H9 (cell line): ENCODE measurements around the gene IGLON5. TPM values are rescaled to one million over a fixed set of nuclear protein-coding genes. Genes with fewer than 3 reads are reported as not detected.

Experiments
- DNase-seq: peaks from one replicate; pipeline ENCODE4 v3.0.0-alpha.2; 2017
- H2AFZ ChIP-seq: one replicate; pipeline ENCODE4 v1.6.1; 2013; ENCODE audit warnings: mild to moderate bottlenecking, low read length, control low read depth, moderate library complexity
- H2AK5ac ChIP-seq: 2 replicates; pipeline ENCODE4 v1.6.1; 2013; ENCODE audit warnings: low read length, control low read depth, mixed read lengths; ENCODE audit not compliant: insufficient read length
- H2BK120ac ChIP-seq: one replicate; pipeline ENCODE4 v1.6.1; 2013; ENCODE audit warnings: low read depth, mild to moderate bottlenecking, low read length, control low read depth, inconsistent platforms; ENCODE audit not compliant: poor library complexity, severe bottlenecking
- H2BK12ac ChIP-seq: 2 replicates; pipeline ENCODE4 v1.6.1; 2013; ENCODE audit warnings: low read length, control low read depth, mixed read lengths, low read depth; ENCODE audit not compliant: insufficient read length
- H2BK15ac ChIP-seq: 2 replicates; pipeline ENCODE4 v1.6.1; 2013; ENCODE audit warnings: low read depth, low read length, control low read depth
- H2BK20ac ChIP-seq: one replicate; pipeline ENCODE4 v1.6.1; 2013; ENCODE audit warnings: low read depth, mild to moderate bottlenecking, low read length, control low read depth, inconsistent platforms; ENCODE audit not compliant: poor library complexity, severe bottlenecking
- H2BK5ac ChIP-seq: 2 replicates; pipeline ENCODE4 v1.6.1; 2013; ENCODE audit warnings: low read length, control low read depth, mixed read lengths; ENCODE audit not compliant: insufficient read length
- H3K14ac ChIP-seq: 2 replicates; pipeline ENCODE4 v1.6.1; 2013; ENCODE audit warnings: low read length, control low read depth; ENCODE audit not compliant: insufficient read depth
- H3K18ac ChIP-seq: 2 replicates; pipeline ENCODE4 v1.6.1; 2013; ENCODE audit warnings: low read depth, mild to moderate bottlenecking, mixed read lengths, low read length, control low read depth; ENCODE audit not compliant: insufficient read length
- H3K23ac ChIP-seq: 2 replicates; pipeline ENCODE4 v1.6.1; 2013; ENCODE audit warnings: low read length, control low read depth, mixed read lengths, low read depth; ENCODE audit not compliant: insufficient read length
- H3K23me2 ChIP-seq: 2 replicates; pipeline ENCODE4 v1.6.1; 2013; ENCODE audit warnings: low read depth, mild to moderate bottlenecking, mixed read lengths, low read length, control low read depth; ENCODE audit not compliant: insufficient read length, poor library complexity, severe bottlenecking
- H3K27ac ChIP-seq: 2 replicates; pipeline ENCODE4 v1.5.1; 2013; ENCODE audit warnings: low read length, control low read depth, mixed read lengths, low read depth; ENCODE audit not compliant: insufficient read length
- H3K27me3 ChIP-seq: 2 replicates; pipeline ENCODE4 v1.6.1; 2013; ENCODE audit warnings: low read length, control low read depth, inconsistent platforms; ENCODE audit not compliant: insufficient read depth
- H3K4ac ChIP-seq: 2 replicates; pipeline ENCODE4 v1.6.1; 2013; ENCODE audit warnings: low read depth, mild to moderate bottlenecking, control low read depth, inconsistent platforms, low read length, moderate library complexity
- H3K4me1 ChIP-seq: 2 replicates; pipeline ENCODE4 v1.6.1; 2013; ENCODE audit warnings: low read length, control low read depth, inconsistent platforms; ENCODE audit not compliant: insufficient read depth
- H3K4me2 ChIP-seq: 2 replicates; pipeline ENCODE4 v1.6.1; 2013; ENCODE audit warnings: low read length, control low read depth, mixed read lengths; ENCODE audit not compliant: insufficient read length, insufficient read depth
- H3K56ac ChIP-seq: 2 replicates; pipeline ENCODE4 v1.6.1; 2013; ENCODE audit warnings: low read depth, mild to moderate bottlenecking, mixed read lengths, low read length, control low read depth; ENCODE audit not compliant: insufficient read length
- H3K79me1 ChIP-seq: 2 replicates; pipeline ENCODE4 v1.6.1; 2013; ENCODE audit warnings: low read depth, mild to moderate bottlenecking, moderate library complexity, low read length, control low read depth, inconsistent platforms; ENCODE audit not compliant: insufficient read depth, poor library complexity, severe bottlenecking
- H3K79me2 ChIP-seq: 2 replicates; pipeline ENCODE4 v1.6.1; 2013; ENCODE audit warnings: low read length, control low read depth, inconsistent platforms; ENCODE audit not compliant: insufficient read depth
- H3K9ac ChIP-seq: 2 replicates; pipeline ENCODE4 v1.6.1; 2013; ENCODE audit warnings: low read length, control low read depth, mixed read lengths; ENCODE audit not compliant: insufficient read length; ENCODE audit errors: extremely low read depth
- H3K9me3 ChIP-seq: one replicate; pipeline ENCODE4 v1.6.1; 2013; ENCODE audit warnings: low read depth, low read length, inconsistent platforms; ENCODE audit not compliant: control insufficient read depth
- H3T11ph ChIP-seq: one replicate; pipeline ENCODE4 v1.6.1; 2013; ENCODE audit warnings: mild to moderate bottlenecking, low read length, control low read depth, inconsistent platforms
- H4K20me1 ChIP-seq: one replicate; pipeline ENCODE4 v1.6.1; 2013; ENCODE audit not compliant: control insufficient read depth, insufficient read length, insufficient read depth
- H4K5ac ChIP-seq: 2 replicates; pipeline ENCODE4 v1.6.1; 2013; ENCODE audit warnings: low read depth, mild to moderate bottlenecking, mixed read lengths, low read length, control low read depth; ENCODE audit not compliant: insufficient read length
- H4K8ac ChIP-seq: replicated peaks from 2 replicates; pipeline ENCODE4 v1.6.1; 2013; ENCODE audit warnings: low read length, control low read depth, mixed read lengths, low read depth; ENCODE audit not compliant: insufficient read length
- H4K91ac ChIP-seq: 2 replicates; pipeline ENCODE4 v1.6.1; 2013; ENCODE audit warnings: low read depth, mild to moderate bottlenecking, moderate library complexity, mixed read lengths, low read length, control low read depth; ENCODE audit not compliant: insufficient read length
- H3K27ac Mint-ChIP-seq, 3 experiments: 2 replicates in 2 of 3; 3 replicates in 1 of 3; pipeline ENCODE4 v1.8.0; 2020 to 2021; ENCODE audit warnings: mixed read lengths in 3 of 3, mild to moderate bottlenecking in 1 of 3, moderate library complexity in 1 of 3
- H3K27me3 Mint-ChIP-seq: 2 replicates; pipeline ENCODE4 v1.8.0; 2021; ENCODE audit warnings: low read depth, mild to moderate bottlenecking, moderate library complexity, mixed read lengths
- H3K36me3 Mint-ChIP-seq, 3 experiments: 2 replicates in 2 of 3; 3 replicates in 1 of 3; pipeline ENCODE4 v1.8.0; 2020 to 2021; ENCODE audit warnings: low read depth in 3 of 3, mixed read lengths in 3 of 3; ENCODE audit not compliant: insufficient read depth in 1 of 3
- H3K4me1 Mint-ChIP-seq, 2 experiments: 2 replicates each; pipeline ENCODE4 v1.8.0; 2020; ENCODE audit warnings: mixed read lengths in 2 of 2
- H3K4me3 Mint-ChIP-seq, 2 experiments: 2 replicates in 1 of 2; 3 replicates in 1 of 2; pipeline ENCODE4 v1.8.0; 2020 to 2021; ENCODE audit warnings: mild to moderate bottlenecking in 2 of 2, mixed read lengths in 2 of 2, moderate library complexity in 1 of 2
- H3K9me3 Mint-ChIP-seq, 2 experiments: 2 replicates in 1 of 2; 3 replicates in 1 of 2; pipeline ENCODE4 v1.8.0; 2020; ENCODE audit warnings: mild to moderate bottlenecking in 2 of 2, mixed read lengths in 2 of 2, moderate library complexity in 1 of 2
- WGBS: extraction: QIAGEN DNeasy Blood & Tissue Kit; methylation state at CpG from one replicate; pipeline ENCODE4 v1.1.7; 2013; ENCODE audit warnings: missing lambda C conversion rate, low lambda C conversion rate, mixed read lengths; ENCODE audit not compliant: insufficient read length; ENCODE audit errors: extremely low coverage; 5-methylcytosine and 5-hydroxymethylcytosine counted together
- total RNA-seq: library from RNA; stranded (reverse); gene quantifications from 2 replicates; pipeline ENCODE4 v1.2.1, GENCODE V29; 2021
- TF ChIP-seq, protein P1 (sequence below): fragments of 200-600 bp; sonication (generic); conservative IDR thresholded peaks from 3 replicates; pipeline ENCODE4 v1.8.0; 2021; ENCODE audit warnings: antibody characterized with exemption, mild to moderate bottlenecking

Gene IGLON5
- total RNA-seq, 1 experiment from 2014 or later, result 41.4 TPM

DNA sequence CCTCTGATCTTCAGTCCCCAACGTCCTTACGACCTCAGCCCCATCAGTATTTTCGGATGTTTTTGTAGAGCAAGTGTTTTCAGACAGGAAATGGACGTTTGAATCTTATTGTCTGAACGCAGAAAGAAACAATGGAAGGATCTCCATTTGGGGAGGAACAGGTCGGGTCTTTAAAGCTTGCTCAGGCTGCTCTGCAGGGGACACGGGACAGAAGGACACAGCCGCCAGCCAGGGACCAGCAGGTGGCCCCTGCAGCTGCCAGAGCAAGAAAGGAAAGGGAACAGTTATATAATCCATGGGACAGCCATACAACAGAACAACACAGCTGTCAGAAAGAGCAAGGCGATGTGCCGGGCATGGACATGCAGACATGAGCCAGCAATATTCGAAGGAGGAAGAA, 18.5 kb upstream of the IGLON5 start:
- Histone ChIP-seq H2BK12ac (no peak overlapping the region), H4K91ac (peak overlapping the region; percentile 76), H4K8ac (no peak overlapping the region), H2BK120ac (no peak overlapping the region), H3K23ac (no peak overlapping the region), H4K20me1 (no peaks in the 10 kb centered on the region), H3K14ac (0 out of 2 replicates have a peak overlapping the region, but pooled peaks have one; percentile 63), H2BK5ac (no peak overlapping the region), H2BK15ac (0 out of 2 replicates have a peak overlapping the region, but pooled peaks have one; percentile 19), H3K4me2 (peak overlapping the region; percentile 38), H2AFZ (no peak overlapping the region), H3K18ac (peak overlapping the region; percentile 64), H3K23me2 (no peaks in the 10 kb centered on the region), H3K79me1 (no peaks in the 10 kb centered on the region), H4K5ac (no peak overlapping the region), H3K27ac (no peak overlapping the region), H3T11ph (no peak overlapping the region), H3K56ac (no peak overlapping the region), H3K4ac (no peak overlapping the region), H2BK20ac (no peak overlapping the region), H3K4me1 (peaks cover 25% of the 10 kb centered on the region; the same call in 1 of the 2 replicates), H3K9ac (no peak overlapping the region), H2AK5ac (no peak overlapping the region), H3K9me3 (no peaks in the 10 kb centered on the region), H3K27me3 (no peaks in the 10 kb centered on the region), H3K79me2 (no peaks in the 10 kb centered on the region)
- WGBS, result no CpG with 5 or more reads among the region's 11 CpGs
- H3K9me3 Mint-ChIP-seq, result no peaks in the 10 kb centered on the region
- TF ChIP-seq, protein P1, sequence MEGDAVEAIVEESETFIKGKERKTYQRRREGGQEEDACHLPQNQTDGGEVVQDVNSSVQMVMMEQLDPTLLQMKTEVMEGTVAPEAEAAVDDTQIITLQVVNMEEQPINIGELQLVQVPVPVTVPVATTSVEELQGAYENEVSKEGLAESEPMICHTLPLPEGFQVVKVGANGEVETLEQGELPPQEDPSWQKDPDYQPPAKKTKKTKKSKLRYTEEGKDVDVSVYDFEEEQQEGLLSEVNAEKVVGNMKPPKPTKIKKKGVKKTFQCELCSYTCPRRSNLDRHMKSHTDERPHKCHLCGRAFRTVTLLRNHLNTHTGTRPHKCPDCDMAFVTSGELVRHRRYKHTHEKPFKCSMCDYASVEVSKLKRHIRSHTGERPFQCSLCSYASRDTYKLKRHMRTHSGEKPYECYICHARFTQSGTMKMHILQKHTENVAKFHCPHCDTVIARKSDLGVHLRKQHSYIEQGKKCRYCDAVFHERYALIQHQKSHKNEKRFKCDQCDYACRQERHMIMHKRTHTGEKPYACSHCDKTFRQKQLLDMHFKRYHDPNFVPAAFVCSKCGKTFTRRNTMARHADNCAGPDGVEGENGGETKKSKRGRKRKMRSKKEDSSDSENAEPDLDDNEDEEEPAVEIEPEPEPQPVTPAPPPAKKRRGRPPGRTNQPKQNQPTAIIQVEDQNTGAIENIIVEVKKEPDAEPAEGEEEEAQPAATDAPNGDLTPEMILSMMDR, result no peak
- H3K36me3 Mint-ChIP-seq, result peaks cover 0 to 3% (median 2%) of the 10 kb centered on the region in 3 experiments; a peak in 1 of 7 replicates
- peaks cover 10% of the 10 kb centered on the region for H3K27me3 Mint-ChIP-seq
- H3K27ac Mint-ChIP-seq, result peak overlapping the region; percentile 48 to 90 (median 50); a peak in 5 of 7 replicates
- H3K4me1 Mint-ChIP-seq, result peaks cover 47 to 50% of the 10 kb centered on the region in 2 experiments
- DNase-seq, result peak; percentile 69
- H3K4me3 Mint-ChIP-seq, result peak overlapping the region; percentile 54 to 66
